CD14-positive monocyte (primary cell): ENCODE data around the gene THSD7A. TPM values are rescaled to one million over a fixed set of nuclear protein-coding genes. Genes with fewer than 3 reads are reported as not detected.
"Not testable (repeated sequence)": the region's sequence is repeated elsewhere in the genome, so short reads cannot be mapped to it uniquely, and the experiment has no call there.

Experiments
- DNase-seq, 3 donors: peaks; one replicate each; pipeline ENCODE4 v3.0.0-alpha.2; 2011 to 2022
- H2AFZ ChIP-seq: 2 replicates; pipeline ENCODE4 v1.6.0; 2012; ENCODE audit warnings: mild to moderate bottlenecking, low read depth, low read length, inconsistent platforms; ENCODE audit not compliant: insufficient read depth, poor library complexity, severe bottlenecking
- H3K27ac ChIP-seq, 2 donors: 1 replicate in 1 of 2; 2 replicates in 1 of 2; pipeline ENCODE4 v1.5.1; 2012 to 2013; ENCODE audit warnings: low read length in 2 of 2, control low read depth in 1 of 2, inconsistent platforms in 1 of 2, low read depth in 1 of 2, mild to moderate bottlenecking in 1 of 2
- H3K27me3 ChIP-seq, 2 donors: one replicate each; pipeline versions ENCODE4 v1.6.0 to v1.6.1; 2011 to 2013; ENCODE audit warnings: low read length in 2 of 2; ENCODE audit not compliant: control insufficient read depth in 2 of 2, insufficient read depth in 2 of 2
- H3K36me3 ChIP-seq, 2 donors: replicated peaks in 1 of 2; 1 replicate in 1 of 2; 2 replicates in 1 of 2; pipeline versions ENCODE4 v1.5.1 to v1.6.1; 2012 to 2013; ENCODE audit warnings: low read length in 2 of 2, control low read depth in 1 of 2, inconsistent platforms in 1 of 2, mild to moderate bottlenecking in 1 of 2; ENCODE audit not compliant: insufficient read depth in 2 of 2, control insufficient read depth in 1 of 2
- H3K4me1 ChIP-seq, 2 donors: 1 replicate in 1 of 2; 2 replicates in 1 of 2; pipeline versions ENCODE4 v1.5.1 to v1.6.1; 2012 to 2013; ENCODE audit warnings: low read length in 2 of 2, control low read depth in 1 of 2, inconsistent platforms in 1 of 2, mild to moderate bottlenecking in 1 of 2, moderate library complexity in 1 of 2; ENCODE audit not compliant: insufficient read depth in 2 of 2, control insufficient read depth in 1 of 2
- H3K4me2 ChIP-seq: replicated peaks from 2 replicates; pipeline ENCODE3; 2012; ENCODE audit warnings: low read length, moderate library complexity, mild to moderate bottlenecking; ENCODE audit not compliant: poor library complexity, severe bottlenecking; ENCODE audit errors: extremely low read depth
- H3K4me3 ChIP-seq, 3 experiments: fragments of 200-600 bp in 1 of 3; sonication (generic) in 1 of 3; replicated peaks in 1 of 3; 1 replicate in 2 of 3; 2 replicates in 1 of 3; pipeline ENCODE4 v1.5.1; 2011 to 2013; ENCODE audit warnings: low read length in 3 of 3, mild to moderate bottlenecking in 3 of 3, control low read depth in 2 of 3, low read depth in 2 of 3, inconsistent platforms in 1 of 3, moderate library complexity in 1 of 3
- H3K79me2 ChIP-seq: 2 replicates; pipeline ENCODE4 v1.6.0; 2012; ENCODE audit warnings: mild to moderate bottlenecking, control low read depth, inconsistent platforms, low read length, moderate library complexity; ENCODE audit not compliant: insufficient read depth
- H3K9ac ChIP-seq: 2 replicates; pipeline ENCODE4 v1.6.0; 2017; ENCODE audit warnings: low read length, mild to moderate bottlenecking; ENCODE audit not compliant: insufficient read depth, poor library complexity, severe bottlenecking
- H3K9me3 ChIP-seq, 2 donors: replicated peaks in 1 of 2; 1 replicate in 1 of 2; 2 replicates in 1 of 2; pipeline versions ENCODE4 v1.5.1 to v1.6.1; 2012 to 2013; ENCODE audit warnings: low read length in 2 of 2, control low read depth in 1 of 2; ENCODE audit not compliant: control insufficient read depth in 1 of 2, insufficient read depth in 1 of 2
- H4K20me1 ChIP-seq: 2 replicates; pipeline ENCODE4 v1.6.0; 2012; ENCODE audit warnings: mild to moderate bottlenecking, low read length, control low read depth, moderate library complexity; ENCODE audit not compliant: insufficient read depth
- H3K27ac Mint-ChIP-seq, 7 donors: one replicate each; pipeline ENCODE4 v1.8.0; 2020; ENCODE audit warnings: mild to moderate bottlenecking in 7 of 7, mixed read lengths in 7 of 7, moderate library complexity in 6 of 7, inconsistent platforms in 2 of 7
- H3K27me3 Mint-ChIP-seq, 3 donors: one replicate each; pipeline ENCODE4 v1.8.0; 2021 to 2022; ENCODE audit warnings: low read depth in 3 of 3, mild to moderate bottlenecking in 3 of 3, mixed read lengths in 3 of 3, moderate library complexity in 3 of 3, inconsistent platforms in 1 of 3
- H3K36me3 Mint-ChIP-seq, 2 donors: one replicate each; pipeline ENCODE4 v1.8.0; 2020; ENCODE audit warnings: mixed read lengths in 2 of 2, inconsistent platforms in 1 of 2, mild to moderate bottlenecking in 1 of 2
- H3K4me1 Mint-ChIP-seq: one replicate; pipeline ENCODE4 v1.8.0; 2020; ENCODE audit warnings: mild to moderate bottlenecking, mixed read lengths
- H3K4me3 Mint-ChIP-seq, 2 donors: one replicate each; pipeline ENCODE4 v1.8.0; 2020; ENCODE audit warnings: mild to moderate bottlenecking in 2 of 2, mixed read lengths in 2 of 2, moderate library complexity in 1 of 2
- H3K9me3 Mint-ChIP-seq, 7 donors: one replicate each; pipeline ENCODE4 v1.8.0; 2020 to 2022; ENCODE audit warnings: mixed read lengths in 7 of 7, mild to moderate bottlenecking in 6 of 7, moderate library complexity in 6 of 7, inconsistent platforms in 2 of 7
- WGBS: methylation state at CpG from one replicate; pipeline ENCODE4 v1.1.5; 2013; ENCODE audit warnings: missing lambda C conversion rate; ENCODE audit not compliant: insufficient coverage; 5-methylcytosine and 5-hydroxymethylcytosine counted together
- intact Hi-C, 2 donors: fragments of 100-400 bp; cut with micrococcal nuclease; formaldehyde crosslinking; loops; one replicate each; pipeline versions ENCODE4 v1.15.0 to v1.15.1; 2023
- polyA plus RNA-seq, 3 donors: library from polyadenylated mRNA; depleted of rRNA in 1 of 3; unstranded in 2 of 3; stranded (reverse) in 1 of 3; fragments of 300-500 nt in 2 of 3; fragments of >200 nt in 1 of 3; fragmentation: Illumina TruSeq in 2 of 3; gene quantifications; 1 replicate in 2 of 3; 2 replicates in 1 of 3; pipeline ENCODE4 v1.2.3, GENCODE V29; 2012 to 2021
- TF ChIP-seq, protein P1 (sequence below): fragments of 200-600 bp; IDR thresholded peaks from one replicate; pipeline ENCODE4 v1.8.0; 2022; ENCODE audit warnings: antibody characterized with exemption, mild to moderate bottlenecking

The THSD7A gene
- polyA plus RNA-seq, 3 donors: under 0.01 TPM; not detected in 2

DNA sequence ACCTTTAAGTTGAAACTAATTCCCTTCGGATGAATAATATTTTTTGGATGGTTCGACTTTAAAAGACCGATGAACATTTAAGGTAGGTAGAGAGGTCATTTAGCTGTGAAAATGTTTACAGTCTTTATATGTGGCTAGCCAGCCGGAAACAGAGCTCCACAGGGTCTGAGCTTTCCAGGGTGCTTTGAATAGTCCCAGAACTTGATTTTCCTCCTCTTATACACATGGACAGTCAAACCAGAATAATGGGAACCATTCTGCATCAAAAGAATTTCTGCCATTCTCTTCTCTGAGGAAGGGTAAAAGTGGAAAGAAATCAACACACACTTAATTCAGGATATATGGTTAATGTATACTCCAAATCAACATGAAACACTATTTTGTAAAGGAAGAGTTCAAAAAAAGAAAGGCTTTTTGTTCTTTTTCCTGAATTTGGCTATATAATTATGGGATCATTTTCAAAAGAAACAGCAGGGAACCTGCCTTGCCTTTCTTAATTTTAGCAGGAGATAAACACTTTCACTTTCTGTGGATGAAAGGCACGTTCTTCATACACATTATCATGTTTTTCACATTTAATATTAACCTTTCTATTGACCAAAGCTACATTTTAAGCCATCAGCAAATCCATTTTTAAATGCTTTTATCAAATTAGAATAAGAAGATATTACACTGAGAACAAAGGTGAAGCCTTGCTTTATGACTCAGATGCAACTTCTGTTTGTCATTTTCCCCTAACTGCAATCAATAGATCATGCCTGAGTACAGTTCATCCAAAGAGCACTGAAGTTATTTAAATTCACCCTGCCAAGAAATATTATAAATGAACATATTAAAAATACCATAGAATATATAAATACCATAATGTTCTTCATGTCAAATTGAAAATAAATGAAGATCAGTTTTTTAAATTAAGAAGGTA, 307.3 kb downstream of the THSD7A start:
- Mint-ChIP-seq H3K36me3 (no peaks in the 10 kb centered on the region), H3K4me3 (no peak overlapping the region), H3K27me3 (no peaks in the 10 kb centered on the region), H3K27ac (no peak overlapping the region), H3K4me1 (no peaks in the 10 kb centered on the region), H3K9me3 (peaks cover 0 to 3% (median 3%) of the 10 kb centered on the region in 7 donors)
- H3K27ac ChIP-seq: no peak overlapping the region
- no peak overlapping the region for H2AFZ ChIP-seq
- H3K36me3 ChIP-seq: no peaks in the 10 kb centered on the region
- intact Hi-C loops: no loop called here
- WGBS: 93% methylated on average over 3 of the region's 5 CpGs
- H3K27me3 ChIP-seq: no peaks in the 10 kb centered on the region
- H3K9ac ChIP-seq: no peak overlapping the region
- H4K20me1 ChIP-seq: no peaks in the 10 kb centered on the region
- H3K4me2 ChIP-seq: no peak overlapping the region
- no peaks in the 10 kb centered on the region for H3K4me1 ChIP-seq
- H3K9me3 ChIP-seq: no peaks in the 10 kb centered on the region
- no peak for DNase-seq
- H3K4me3 ChIP-seq: no peak overlapping the region
- TF ChIP-seq, protein P1, sequence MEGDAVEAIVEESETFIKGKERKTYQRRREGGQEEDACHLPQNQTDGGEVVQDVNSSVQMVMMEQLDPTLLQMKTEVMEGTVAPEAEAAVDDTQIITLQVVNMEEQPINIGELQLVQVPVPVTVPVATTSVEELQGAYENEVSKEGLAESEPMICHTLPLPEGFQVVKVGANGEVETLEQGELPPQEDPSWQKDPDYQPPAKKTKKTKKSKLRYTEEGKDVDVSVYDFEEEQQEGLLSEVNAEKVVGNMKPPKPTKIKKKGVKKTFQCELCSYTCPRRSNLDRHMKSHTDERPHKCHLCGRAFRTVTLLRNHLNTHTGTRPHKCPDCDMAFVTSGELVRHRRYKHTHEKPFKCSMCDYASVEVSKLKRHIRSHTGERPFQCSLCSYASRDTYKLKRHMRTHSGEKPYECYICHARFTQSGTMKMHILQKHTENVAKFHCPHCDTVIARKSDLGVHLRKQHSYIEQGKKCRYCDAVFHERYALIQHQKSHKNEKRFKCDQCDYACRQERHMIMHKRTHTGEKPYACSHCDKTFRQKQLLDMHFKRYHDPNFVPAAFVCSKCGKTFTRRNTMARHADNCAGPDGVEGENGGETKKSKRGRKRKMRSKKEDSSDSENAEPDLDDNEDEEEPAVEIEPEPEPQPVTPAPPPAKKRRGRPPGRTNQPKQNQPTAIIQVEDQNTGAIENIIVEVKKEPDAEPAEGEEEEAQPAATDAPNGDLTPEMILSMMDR: no peak
- no peaks in the 10 kb centered on the region for H3K79me2 ChIP-seq

DNA sequence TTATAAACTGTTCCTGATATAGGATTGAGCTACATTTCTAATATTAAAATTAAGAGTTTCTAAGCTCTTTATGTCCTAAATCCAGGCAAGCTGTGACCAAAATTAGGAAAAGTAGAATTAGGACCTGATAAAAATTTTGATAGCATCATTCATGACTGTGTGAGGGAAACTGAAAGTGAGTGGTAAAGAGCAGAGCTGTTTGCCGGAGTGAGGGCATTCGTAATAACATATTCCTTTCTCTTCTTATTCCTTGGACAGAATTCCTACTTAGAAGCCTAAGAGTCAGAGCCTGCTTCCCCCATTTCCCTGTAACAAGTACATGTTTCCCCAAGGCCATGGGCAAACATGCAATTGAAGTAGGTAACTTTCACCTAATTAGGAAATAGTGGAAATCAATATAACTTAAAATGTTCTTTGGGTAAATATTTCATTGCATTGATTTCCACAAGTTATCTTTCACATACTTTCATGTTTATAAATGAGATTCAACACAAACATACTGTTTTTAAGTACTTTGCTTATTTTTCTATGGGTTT, 310.0 kb downstream of the THSD7A start:
- H3K4me3 Mint-ChIP-seq, H3K9me3 ChIP-seq, H3K9ac ChIP-seq, DNase-seq, H3K27me3 ChIP-seq, H3K4me3 ChIP-seq, H3K79me2 ChIP-seq, H3K36me3 ChIP-seq, intact Hi-C loops, H3K27me3 Mint-ChIP-seq, H3K4me2 ChIP-seq, H3K9me3 Mint-ChIP-seq, H3K27ac Mint-ChIP-seq, H2AFZ ChIP-seq, H3K27ac ChIP-seq, H3K4me1 ChIP-seq, H3K36me3 Mint-ChIP-seq, H4K20me1 ChIP-seq, H3K4me1 Mint-ChIP-seq: not testable (repeated sequence)
- no CpG with 5 or more reads among the region's 2 CpGs for WGBS
